ENCODE data around the gene NEO1. TPM values are rescaled to one million over a fixed set of nuclear protein-coding genes. Genes with fewer than 3 reads are reported as not detected.

Gene NEO1
- total RNA-seq, 1 donor from 2014 or later: 37.8 TPM

DNA sequence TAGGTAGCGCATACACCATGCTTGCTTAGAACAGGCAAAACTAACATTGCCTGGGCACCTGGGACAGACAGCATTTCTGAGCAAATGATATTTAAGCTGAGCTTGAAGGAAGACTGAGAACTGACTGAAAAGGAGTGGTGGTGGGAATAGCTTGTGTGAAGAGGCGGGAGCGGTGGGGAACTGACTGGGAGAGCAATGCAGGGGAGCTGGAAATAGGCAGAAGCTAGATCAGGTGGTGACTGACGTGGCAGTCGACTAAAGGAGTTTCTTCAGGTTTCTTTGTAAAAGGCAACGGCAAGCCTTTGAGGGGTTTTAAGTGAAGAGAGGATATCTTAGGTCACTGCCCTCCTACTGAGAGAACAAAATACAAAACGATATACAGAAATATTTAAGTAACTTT lies 61.8 kb downstream of the NEO1 start:
- intact Hi-C loops (cut with DNase I): no loop called here
- no peaks in the 10 kb centered on the region for H3K4me1 ChIP-seq
- H3K27me3 ChIP-seq (ENCODE audit: low read depth): no peaks in the 10 kb centered on the region
- H3K4me3 ChIP-seq: no peak overlapping the region
- H3K36me3 ChIP-seq: no peaks in the 10 kb centered on the region
- no peaks in the 10 kb centered on the region for H3K9me3 ChIP-seq
- ATAC-seq: no peak
- H3K27ac ChIP-seq: no peak overlapping the region
- no peak for DNase-seq
- TF ChIP-seq, protein P1, sequence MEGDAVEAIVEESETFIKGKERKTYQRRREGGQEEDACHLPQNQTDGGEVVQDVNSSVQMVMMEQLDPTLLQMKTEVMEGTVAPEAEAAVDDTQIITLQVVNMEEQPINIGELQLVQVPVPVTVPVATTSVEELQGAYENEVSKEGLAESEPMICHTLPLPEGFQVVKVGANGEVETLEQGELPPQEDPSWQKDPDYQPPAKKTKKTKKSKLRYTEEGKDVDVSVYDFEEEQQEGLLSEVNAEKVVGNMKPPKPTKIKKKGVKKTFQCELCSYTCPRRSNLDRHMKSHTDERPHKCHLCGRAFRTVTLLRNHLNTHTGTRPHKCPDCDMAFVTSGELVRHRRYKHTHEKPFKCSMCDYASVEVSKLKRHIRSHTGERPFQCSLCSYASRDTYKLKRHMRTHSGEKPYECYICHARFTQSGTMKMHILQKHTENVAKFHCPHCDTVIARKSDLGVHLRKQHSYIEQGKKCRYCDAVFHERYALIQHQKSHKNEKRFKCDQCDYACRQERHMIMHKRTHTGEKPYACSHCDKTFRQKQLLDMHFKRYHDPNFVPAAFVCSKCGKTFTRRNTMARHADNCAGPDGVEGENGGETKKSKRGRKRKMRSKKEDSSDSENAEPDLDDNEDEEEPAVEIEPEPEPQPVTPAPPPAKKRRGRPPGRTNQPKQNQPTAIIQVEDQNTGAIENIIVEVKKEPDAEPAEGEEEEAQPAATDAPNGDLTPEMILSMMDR (IDR thresholded peaks at IDR 0.05): no peak

- H3K9me3 ChIP-seq: no peaks in the 10 kb centered on the region
- no peaks in the 10 kb centered on the region for H3K27me3 ChIP-seq (ENCODE audit: low read depth)
- TF ChIP-seq, protein P1 (IDR thresholded peaks at IDR 0.05): no peak
- DNase-seq (no peak), ATAC-seq (no peak)
- H3K27ac ChIP-seq: no peak overlapping the region
- no peaks in the 10 kb centered on the region for H3K4me1 ChIP-seq
- H3K4me3 ChIP-seq: no peak overlapping the region
- intact Hi-C loops (cut with DNase I): no loop called here
- H3K36me3 ChIP-seq: no peaks in the 10 kb centered on the region
These were observed 63.9 kb downstream of the NEO1 start for GRCh38 chr15:73116164-73116563.

DNA sequence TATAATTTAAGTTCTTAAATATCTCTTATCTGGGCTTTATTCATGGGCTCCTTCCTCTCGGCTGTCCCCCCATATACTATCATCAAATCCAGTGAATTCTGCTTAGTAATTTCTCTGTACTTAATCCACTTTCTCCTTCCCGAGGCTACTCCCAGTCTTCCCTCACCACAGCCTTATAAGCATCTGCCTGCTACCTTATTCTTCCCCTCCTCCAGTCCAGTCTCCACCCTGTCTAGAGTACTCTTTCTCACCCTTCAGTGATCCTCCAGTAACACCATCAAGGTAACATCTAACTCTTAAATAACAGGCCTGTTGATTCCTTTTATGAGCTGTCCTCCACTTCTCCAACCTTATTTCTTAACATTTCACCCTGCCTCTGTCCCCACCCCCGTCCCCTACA lies 65.8 kb downstream of the NEO1 start:
- Histone ChIP-seq H3K9me3 (no peaks in the 10 kb centered on the region), H3K27ac (no peak overlapping the region), H3K4me1 (no peaks in the 10 kb centered on the region), H3K27me3 (ENCODE audit: low read depth) (no peaks in the 10 kb centered on the region), H3K4me3 (no peak overlapping the region), H3K36me3 (no peaks in the 10 kb centered on the region)
- ATAC-seq (no peak), DNase-seq (no peak)
- TF ChIP-seq, protein P1 (IDR thresholded peaks at IDR 0.05): no peak
- intact Hi-C loops (cut with DNase I): no loop called here

DNA sequence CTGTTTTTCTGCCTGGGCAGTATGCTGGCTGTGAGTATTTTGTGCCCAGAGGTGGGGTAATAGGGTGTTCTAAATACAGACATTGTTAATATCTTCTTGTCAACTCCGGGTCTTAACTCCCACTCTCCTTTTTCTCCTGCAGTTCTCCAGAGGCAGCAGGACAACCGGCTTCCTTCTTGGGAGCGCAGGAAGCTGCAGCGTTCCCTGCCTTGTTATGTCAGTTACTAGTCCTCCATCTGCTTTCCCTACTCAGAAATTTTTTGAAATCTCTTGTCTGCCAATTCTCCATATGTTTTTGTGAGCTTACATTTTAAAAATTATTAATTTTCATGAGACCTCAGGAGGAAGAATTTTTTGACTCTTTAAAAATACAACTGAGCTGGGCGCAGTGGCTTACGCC lies 67.2 kb downstream of the NEO1 start:
- ATAC-seq (no peak), DNase-seq (no peak)
- no peak overlapping the region for H3K4me3 ChIP-seq
- H3K36me3 ChIP-seq: no peaks in the 10 kb centered on the region
- H3K27me3 ChIP-seq (ENCODE audit: low read depth): no peaks in the 10 kb centered on the region
- H3K9me3 ChIP-seq: no peaks in the 10 kb centered on the region
- intact Hi-C loops (cut with DNase I): no loop called here
- no peaks in the 10 kb centered on the region for H3K4me1 ChIP-seq
- TF ChIP-seq, protein P1 (IDR thresholded peaks at IDR 0.05): no peak
- no peak overlapping the region for H3K27ac ChIP-seq

DNA sequence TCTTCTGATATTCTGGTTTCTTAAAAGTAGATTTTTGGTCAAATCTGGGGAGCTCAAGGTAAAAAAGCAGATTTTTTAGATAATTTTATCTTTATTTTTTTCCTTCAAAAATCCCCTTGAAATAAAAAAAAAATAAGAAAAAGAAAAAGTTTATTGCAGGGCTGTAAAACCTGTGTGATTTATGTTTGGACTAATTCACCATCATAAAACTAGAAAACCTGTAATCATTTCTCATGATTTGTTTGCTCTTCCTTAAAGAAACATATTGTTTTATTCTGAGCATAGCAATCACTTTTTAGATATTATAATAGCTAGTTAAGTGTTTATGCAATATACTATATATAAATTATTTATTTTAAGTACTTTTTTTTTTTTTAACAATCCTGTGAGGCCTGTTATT lies 68.0 kb downstream of the NEO1 start:
- TF ChIP-seq, protein P1 (IDR thresholded peaks at IDR 0.05): no peak
- no peaks in the 10 kb centered on the region for H3K27me3 ChIP-seq (ENCODE audit: low read depth)
- H3K4me3 ChIP-seq: no peak overlapping the region
- H3K9me3 ChIP-seq: no peaks in the 10 kb centered on the region
- H3K36me3 ChIP-seq: no peaks in the 10 kb centered on the region
- intact Hi-C loops (cut with DNase I): no loop called here
- no peaks in the 10 kb centered on the region for H3K4me1 ChIP-seq
- DNase-seq (no peak), ATAC-seq (no peak)
- no peak overlapping the region for H3K27ac ChIP-seq

DNA sequence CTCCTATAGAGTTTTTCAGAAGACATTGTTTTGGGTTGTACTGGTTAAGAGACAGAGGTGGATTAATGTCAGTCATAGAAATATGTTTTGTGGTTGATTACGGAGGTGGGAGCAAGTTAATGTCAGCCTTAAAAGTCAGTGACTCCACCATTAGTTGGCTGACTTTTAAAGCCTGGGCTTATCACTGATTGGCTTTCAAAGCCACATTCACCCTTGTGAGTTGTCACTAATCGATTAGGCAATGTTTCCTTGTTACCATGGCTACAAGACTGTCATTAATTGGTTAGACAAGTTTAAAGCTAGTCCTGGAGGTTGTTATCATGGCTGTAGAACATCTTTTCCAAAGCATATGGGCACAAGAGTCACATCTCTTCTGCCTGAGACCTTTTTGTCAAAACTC lies 73.0 kb downstream of the NEO1 start:
- DNase-seq (no peak), ATAC-seq (no peak)
- TF ChIP-seq, protein P1 (IDR thresholded peaks at IDR 0.05): no peak
- H3K4me1 ChIP-seq: no peaks in the 10 kb centered on the region
- H3K4me3 ChIP-seq: no peak overlapping the region
- H3K36me3 ChIP-seq: peaks cover 12% of the 10 kb centered on the region
- intact Hi-C loops (cut with DNase I): no loop called here
- H3K9me3 ChIP-seq: no peaks in the 10 kb centered on the region
- no peaks in the 10 kb centered on the region for H3K27me3 ChIP-seq (ENCODE audit: low read depth)
- H3K27ac ChIP-seq: no peak overlapping the region

Data from lower lobe of right lung (tissue), 2 donors.